PC-3 (cell line): Measurements from ENCODE around the gene CACNA1A. TPM values are rescaled to one million over a fixed set of nuclear protein-coding genes. Genes with fewer than 3 reads are reported as not detected.

Experiments used
- ATAC-seq: fragments of 200-7000 bp; cut with Tn5 transposase; 2 replicates; pipeline ENCODE4 v1.9.1; 2020; ENCODE audit warnings: mild to moderate bottlenecking, moderate library complexity
- BruUV-seq: library from RNA; stranded (reverse); fragments of 400-500 nt; replicated peaks from 2 replicates; lab custom pipeline; 2021; lab: Mats Ljungman, UMichigan
- CTCF ChIA-PET: fragments of 300-600 bp; sonication (Branson Sonifier 250); formaldehyde crosslinking; loops from one replicate; lab custom pipeline; 2022; ENCODE audit warnings: antibody characterized with exemption; lab: Charles Lee
- POLR2A ChIA-PET: fragments of 300-600 bp; sonication (Branson Sonifier 250); formaldehyde crosslinking; loops from one replicate; lab custom pipeline; 2022; ENCODE audit warnings: antibody characterized with exemption; ENCODE audit not compliant: unreplicated experiment; lab: Charles Lee
- DNase-seq: peaks from one replicate; pipeline ENCODE4 v3.0.0-alpha.2; 2015
- H2AFZ ChIP-seq: fragments of 300-600 bp; sonication (generic); 2 replicates; pipeline ENCODE4 v1.6.0; 2016; ENCODE audit warnings: antibody characterized with exemption, low read length
- H3F3A ChIP-seq: fragments of 300-600 bp; sonication (generic); one replicate; pipeline ENCODE4 v1.6.0; 2017; ENCODE audit warnings: antibody characterized with exemption, low read length, control low read depth, mild to moderate bottlenecking; ENCODE audit not compliant: unreplicated experiment
- H3K27ac ChIP-seq: fragments of 300-600 bp; sonication (generic); 2 replicates; pipeline ENCODE4 v1.5.1; 2016; ENCODE audit warnings: mild to moderate bottlenecking, low read length
- H3K27me3 ChIP-seq: fragments of 300-600 bp; sonication (generic); 2 replicates; pipeline ENCODE4 v1.6.1; 2016; ENCODE audit warnings: low read length, mixed read lengths
- H3K36me3 ChIP-seq: fragments of 300-600 bp; sonication (generic); 2 replicates; pipeline ENCODE4 v1.6.1; 2016; ENCODE audit warnings: low read depth, mixed run types, low read length, mixed read lengths
- H3K4me1 ChIP-seq: fragments of 300-600 bp; sonication (generic); 2 replicates; pipeline ENCODE4 v1.5.1; 2016; ENCODE audit warnings: low read length; ENCODE audit not compliant: insufficient read depth
- H3K4me2 ChIP-seq: fragments of 300-600 bp; sonication (generic); 2 replicates; pipeline ENCODE4 v1.6.0; 2016; ENCODE audit warnings: low read length
- H3K4me3 ChIP-seq: fragments of 300-600 bp; sonication (generic); 2 replicates; pipeline ENCODE4 v1.5.1; 2016; ENCODE audit warnings: mild to moderate bottlenecking, low read length, mixed read lengths
- H3K79me2 ChIP-seq: fragments of 300-600 bp; sonication (generic); 2 replicates; pipeline ENCODE4 v1.6.1; 2017; ENCODE audit warnings: low read length, mixed read lengths
- H3K9ac ChIP-seq: fragments of 300-600 bp; sonication (generic); 2 replicates; pipeline ENCODE4 v1.6.0; 2016; ENCODE audit warnings: mild to moderate bottlenecking, low read length
- H3K9me2 ChIP-seq: fragments of 300-600 bp; sonication (generic); replicated peaks from 2 replicates; pipeline ENCODE4 v1.6.1; 2016; ENCODE audit warnings: mixed run types, low read length, mixed read lengths
- H3K9me3 ChIP-seq: fragments of 300-600 bp; sonication (generic); 2 replicates; pipeline ENCODE4 v1.6.1; 2016; ENCODE audit warnings: low read length, mixed read lengths
- H4K20me1 ChIP-seq: fragments of 300-600 bp; sonication (generic); 2 replicates; pipeline ENCODE4 v1.6.1; 2016; ENCODE audit warnings: low read length, mixed read lengths
- EZH2phosphoT487 ChIP-seq: fragments of 300-600 bp; sonication (generic); IDR thresholded peaks from 2 replicates; pipeline ENCODE4 v1.6.1; 2018; ENCODE audit warnings: mild to moderate bottlenecking, antibody characterized with exemption, low read length, borderline replicate concordance
- intact Hi-C: fragments of 100-400 bp; cut with micrococcal nuclease; formaldehyde crosslinking; loops from 2 replicates; pipeline ENCODE4 v1.9.0; 2023
- total RNA-seq: library from RNA; depleted of rRNA; stranded (reverse); fragments of >200 nt; gene quantifications from 2 replicates; pipeline ENCODE4 v1.2.3, GENCODE V29; 2014
- TF ChIP-seq, protein P1 (sequence below): fragments of 300-600 bp; sonication (generic); conservative IDR thresholded peaks from 2 replicates; pipeline ENCODE4 v1.5.1; 2017; ENCODE audit warnings: antibody characterized with exemption, low read depth, mild to moderate bottlenecking, low read length

CACNA1A gene
- total RNA-seq, 1 experiment from 2014 or later: 0.62 TPM

- Histone ChIP-seq H3K36me3 (no peaks in the 10 kb centered on the region), H3K9me2 (no peaks in the 10 kb centered on the region), H3K79me2 (no peaks in the 10 kb centered on the region), H3K4me2 (no peak overlapping the region), H3K27ac (no peak overlapping the region), H3K4me3 (no peak overlapping the region), H3K4me1 (no peaks in the 10 kb centered on the region), H2AFZ (no peak overlapping the region), H3K9ac (no peak overlapping the region), H3F3A (no peaks in the 10 kb centered on the region), H3K9me3 (no peaks in the 10 kb centered on the region; the same call in 1 of the 2 replicates), H3K27me3 (peaks cover 94% of the 10 kb centered on the region), H4K20me1 (no peaks in the 10 kb centered on the region)
- no peak for DNase-seq
- TF ChIP-seq, protein P1, sequence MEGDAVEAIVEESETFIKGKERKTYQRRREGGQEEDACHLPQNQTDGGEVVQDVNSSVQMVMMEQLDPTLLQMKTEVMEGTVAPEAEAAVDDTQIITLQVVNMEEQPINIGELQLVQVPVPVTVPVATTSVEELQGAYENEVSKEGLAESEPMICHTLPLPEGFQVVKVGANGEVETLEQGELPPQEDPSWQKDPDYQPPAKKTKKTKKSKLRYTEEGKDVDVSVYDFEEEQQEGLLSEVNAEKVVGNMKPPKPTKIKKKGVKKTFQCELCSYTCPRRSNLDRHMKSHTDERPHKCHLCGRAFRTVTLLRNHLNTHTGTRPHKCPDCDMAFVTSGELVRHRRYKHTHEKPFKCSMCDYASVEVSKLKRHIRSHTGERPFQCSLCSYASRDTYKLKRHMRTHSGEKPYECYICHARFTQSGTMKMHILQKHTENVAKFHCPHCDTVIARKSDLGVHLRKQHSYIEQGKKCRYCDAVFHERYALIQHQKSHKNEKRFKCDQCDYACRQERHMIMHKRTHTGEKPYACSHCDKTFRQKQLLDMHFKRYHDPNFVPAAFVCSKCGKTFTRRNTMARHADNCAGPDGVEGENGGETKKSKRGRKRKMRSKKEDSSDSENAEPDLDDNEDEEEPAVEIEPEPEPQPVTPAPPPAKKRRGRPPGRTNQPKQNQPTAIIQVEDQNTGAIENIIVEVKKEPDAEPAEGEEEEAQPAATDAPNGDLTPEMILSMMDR: no peak
- intact Hi-C loops: no loop called here
- POLR2A ChIA-PET: interaction anchor here (0.6 kb wide), 1 partner anchor 113 kb away, joined by 3 read pairs; no protein-coding TSS in a partner anchor
- ATAC-seq: no peak
- BruUV-seq: no TSS peak
- CTCF ChIA-PET: no interaction called here
Measured at GRCh38 chr19:13503570-13504235, 2.6 kb downstream of the CACNA1A start.

DNA sequence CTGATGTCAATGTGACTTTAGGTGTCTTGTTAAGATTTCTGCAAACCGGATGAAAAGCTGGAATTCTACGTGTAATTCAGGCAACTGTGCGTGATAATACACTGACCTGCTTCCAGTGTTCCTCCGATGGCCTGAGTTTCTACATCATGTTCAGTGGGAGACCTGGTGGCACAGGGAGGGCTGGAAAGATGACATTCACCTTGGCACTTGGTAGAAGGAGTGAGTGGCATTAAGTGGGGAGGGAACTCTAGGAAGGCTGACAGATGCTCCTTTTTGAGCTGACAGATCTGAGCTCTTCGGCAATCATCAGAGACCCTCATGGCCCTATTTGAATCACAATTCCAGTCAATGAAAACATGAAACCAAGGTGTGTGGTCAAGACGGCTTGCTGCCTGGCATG is 4.0 kb downstream of the CACNA1A start:
- Histone ChIP-seq H3K4me2 (no peak overlapping the region), H3K36me3 (no peaks in the 10 kb centered on the region), H3F3A (no peaks in the 10 kb centered on the region), H3K9ac (no peak overlapping the region), H2AFZ (no peak overlapping the region), H3K27me3 (peaks cover 91% of the 10 kb centered on the region), H4K20me1 (no peaks in the 10 kb centered on the region), H3K9me2 (no peaks in the 10 kb centered on the region), H3K9me3 (no peaks in the 10 kb centered on the region; the same call in 1 of the 2 replicates), H3K27ac (no peak overlapping the region), H3K4me3 (no peak overlapping the region), H3K79me2 (no peaks in the 10 kb centered on the region), H3K4me1 (no peaks in the 10 kb centered on the region)
- ChIA-PET CTCF (interaction anchor here (0.7 kb wide), 1 partner anchor 66 kb away, joined by 8 read pairs; no protein-coding TSS in a partner anchor), POLR2A (no interaction called here)
- BruUV-seq: no TSS peak
- intact Hi-C loops: no loop called here
- no peak for ATAC-seq
- TF ChIP-seq, protein P1: no peak
- DNase-seq: no peak

GRCh38 chr19:13499692-13500091 is 6.6 kb downstream of the CACNA1A start:
- Histone ChIP-seq H3K9me3 (no peaks in the 10 kb centered on the region; the same call in 1 of the 2 replicates), H3K4me1 (no peaks in the 10 kb centered on the region), H3K4me2 (no peak overlapping the region), H3K9me2 (no peaks in the 10 kb centered on the region), H3K9ac (no peak overlapping the region), H3F3A (no peaks in the 10 kb centered on the region), H4K20me1 (no peaks in the 10 kb centered on the region), H3K27ac (no peak overlapping the region), H3K36me3 (no peaks in the 10 kb centered on the region), H3K79me2 (no peaks in the 10 kb centered on the region), H3K4me3 (no peak overlapping the region), H3K27me3 (peaks cover 70% of the 10 kb centered on the region), H2AFZ (no peak overlapping the region)
- no TSS peak for BruUV-seq
- intact Hi-C loops: no loop called here
- CTCF ChIA-PET: no interaction called here
- POLR2A ChIA-PET: no interaction called here
- ATAC-seq (no peak), DNase-seq (no peak)
- no peak for TF ChIP-seq EZH2phosphoT487
- TF ChIP-seq, protein P1: no peak
